GM23338 (cell line): Measurements from ENCODE around the gene PLXND1. TPM values are rescaled to one million over a fixed set of nuclear protein-coding genes. Genes with fewer than 3 reads are reported as not detected.
A peak's percentile ranks its signal among the peaks of the same experiment; 100 is the strongest.

ENCODE experiments used
- ATAC-seq: fragments of 200-7000 bp; cut with Tn5 transposase; 3 replicates; pipeline ENCODE4 v1.9.1; 2020
- DNase-seq: peaks from one replicate; pipeline ENCODE4 v3.0.0-alpha.2; 2015; ENCODE audit warnings: low spot score
- H2AFZ ChIP-seq: fragments of 200-600 bp; sonication (generic); 2 replicates; pipeline ENCODE4 v1.8.0; 2016; ENCODE audit warnings: antibody characterized with exemption, mild to moderate bottlenecking, moderate library complexity
- H3F3A ChIP-seq: fragments of 200-600 bp; sonication (generic); replicated peaks from 2 replicates; pipeline ENCODE4 v1.8.0; 2017; ENCODE audit warnings: antibody characterized with exemption, mixed run types, low read depth
- H3K27ac ChIP-seq: fragments of 200-600 bp; sonication (generic); 2 replicates; pipeline ENCODE4 v1.6.1; 2016; ENCODE audit warnings: low read depth
- H3K27me3 ChIP-seq: fragments of 200-600 bp; sonication (generic); 2 replicates; pipeline ENCODE4 v1.8.0; 2016; ENCODE audit warnings: mild to moderate bottlenecking, mixed run types, moderate library complexity; ENCODE audit not compliant: insufficient read depth
- H3K36me3 ChIP-seq: fragments of 200-600 bp; sonication (generic); 2 replicates; pipeline ENCODE4 v1.8.0; 2016; ENCODE audit warnings: mild to moderate bottlenecking; ENCODE audit not compliant: insufficient read depth
- H3K4me1 ChIP-seq: fragments of 200-600 bp; sonication (generic); 2 replicates; pipeline ENCODE4 v1.8.0; 2016; ENCODE audit warnings: mild to moderate bottlenecking, moderate library complexity; ENCODE audit not compliant: insufficient read depth
- H3K4me2 ChIP-seq: fragments of 200-600 bp; sonication (generic); 2 replicates; pipeline ENCODE4 v1.7.1; 2017; ENCODE audit warnings: mixed run types
- H3K4me3 ChIP-seq: fragments of 200-600 bp; sonication (generic); 2 replicates; pipeline ENCODE4 v1.6.1; 2016; ENCODE audit warnings: mixed run types
- H3K79me2 ChIP-seq: fragments of 200-600 bp; sonication (generic); replicated peaks from 2 replicates; pipeline ENCODE4 v1.8.0; 2017; ENCODE audit warnings: mild to moderate bottlenecking; ENCODE audit not compliant: insufficient read depth
- H3K9me2 ChIP-seq: fragments of 200-600 bp; sonication (generic); 2 replicates; pipeline ENCODE4 v1.8.0; 2017; ENCODE audit not compliant: insufficient read depth
- H4K20me1 ChIP-seq: fragments of 200-600 bp; sonication (generic); replicated peaks from 2 replicates; pipeline ENCODE4 v1.8.0; 2017; ENCODE audit warnings: mild to moderate bottlenecking; ENCODE audit not compliant: insufficient read depth
- H3K27ac Mint-ChIP-seq: 2 replicates; pipeline ENCODE4 v1.8.0; 2020; ENCODE audit warnings: inconsistent platforms, mild to moderate bottlenecking, moderate library complexity, mixed read lengths
- H3K27me3 Mint-ChIP-seq: 3 replicates; pipeline ENCODE4 v1.8.0; 2022; ENCODE audit warnings: low read depth, mild to moderate bottlenecking, moderate library complexity, mixed read lengths, inconsistent platforms; ENCODE audit not compliant: insufficient read depth, poor library complexity
- H3K36me3 Mint-ChIP-seq: 3 replicates; pipeline ENCODE4 v1.8.0; 2021; ENCODE audit warnings: low read depth, mild to moderate bottlenecking, inconsistent platforms, moderate library complexity, mixed read lengths
- H3K4me1 Mint-ChIP-seq: 3 replicates; pipeline ENCODE4 v1.8.0; 2020; ENCODE audit warnings: mild to moderate bottlenecking, inconsistent platforms, mixed read lengths
- H3K4me3 Mint-ChIP-seq: 3 replicates; pipeline ENCODE4 v1.8.0; 2021; ENCODE audit warnings: moderate library complexity, mild to moderate bottlenecking, inconsistent platforms, mixed read lengths
- H3K9me3 Mint-ChIP-seq: 3 replicates; pipeline ENCODE4 v1.8.0; 2020; ENCODE audit warnings: moderate library complexity, mild to moderate bottlenecking, inconsistent platforms, mixed read lengths
- CREB1 ChIP-seq: fragments of 250-450 bp; sonication (Bioruptor Pico); IDR thresholded peaks from 2 replicates; pipeline ENCODE4 v1.5.0; 2020; ENCODE audit warnings: low read depth, mild to moderate bottlenecking, moderate library complexity
- EZH2 ChIP-seq: fragments of 200-600 bp; sonication (generic); IDR thresholded peaks from one replicate; pipeline ENCODE4 v1.8.0; 2017; ENCODE audit warnings: antibody characterized with exemption, mild to moderate bottlenecking, low read depth; ENCODE audit not compliant: unreplicated experiment
- NANOG ChIP-seq: IDR thresholded peaks from 2 replicates; pipeline ENCODE4 v1.6.1; 2016; ENCODE audit warnings: antibody characterized with exemption, borderline replicate concordance
- POLR2AphosphoS5 ChIP-seq: IDR thresholded peaks from 2 replicates; pipeline ENCODE4 v1.6.1; 2016; ENCODE audit warnings: antibody characterized with exemption, low read depth
- ZNF114 ChIP-seq: fragments of 250-450 bp; sonication (Bioruptor Pico); IDR thresholded peaks from 2 replicates; pipeline ENCODE4 v1.5.0; 2020; ENCODE audit warnings: mild to moderate bottlenecking, moderate library complexity
- ZNF331 ChIP-seq: fragments of 250-450 bp; sonication (Bioruptor Pico); IDR thresholded peaks from 2 replicates; pipeline ENCODE4 v1.5.0; 2020; ENCODE audit warnings: low read depth, mild to moderate bottlenecking, moderate library complexity
- polyA plus RNA-seq: library from polyadenylated mRNA; unstranded; fragments of >200 nt; fragmentation: Nextera tagmentation; extraction: Ambion mirVana; gene quantifications from 2 replicates; pipeline ENCODE4 v1.2.1, GENCODE V29; 2016
- total RNA-seq: library from RNA; depleted of rRNA; stranded (reverse); fragments of >200 nt; shearing (Covaris generic); gene quantifications from 2 replicates; pipeline ENCODE4 v1.2.3, GENCODE V29; 2014
- TF ChIP-seq, protein P1 (sequence below): fragments of 250-450 bp; sonication (Bioruptor Pico); IDR thresholded peaks from 2 replicates; pipeline ENCODE4 v1.5.0; 2020; ENCODE audit warnings: mild to moderate bottlenecking, moderate library complexity
- TF ChIP-seq, protein P2 (sequence below), 2 experiments: fragments of 200-600 bp in 1 of 2; sonication (generic) in 1 of 2; conservative IDR thresholded peaks; 2 replicates each; pipeline versions ENCODE4 v1.5.1 to v1.6.1; 2016 to 2017; ENCODE audit warnings: antibody characterized with exemption in 2 of 2, low read depth in 2 of 2, mild to moderate bottlenecking in 2 of 2, moderate library complexity in 1 of 2
- TF ChIP-seq, protein P3 (sequence below): IDR thresholded peaks from one replicate; pipeline ENCODE4 v1.6.1; 2018; ENCODE audit warnings: antibody characterized with exemption; ENCODE audit not compliant: unreplicated experiment

Gene PLXND1
- total and polyA plus RNA-seq, 2 experiments from 2014 or later: 13.3 to 60.4 TPM

DNA sequence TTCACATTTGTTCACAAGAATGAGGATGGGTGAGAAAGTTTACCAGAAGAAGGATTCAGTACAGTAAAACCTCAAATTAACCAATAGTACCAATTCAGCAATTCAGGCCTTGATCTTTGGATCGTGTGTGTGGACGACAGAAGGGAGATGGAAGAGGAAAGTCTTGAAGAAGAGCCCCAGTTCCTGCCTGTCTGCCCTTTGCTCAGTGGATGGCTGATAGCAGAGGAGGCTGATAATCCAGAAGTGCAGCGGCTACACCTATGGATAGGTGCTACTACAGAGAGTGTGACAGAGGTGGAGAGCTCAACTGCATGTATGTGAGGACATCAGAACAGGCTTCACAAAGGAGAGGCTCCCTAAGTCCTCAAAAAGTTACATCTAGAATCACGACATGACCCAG, 29.2 kb upstream of the PLXND1 start:
- peaks cover 7% of the 10 kb centered on the region; the same call in 2 of the 3 replicates for H3K4me1 Mint-ChIP-seq
- H3K9me3 Mint-ChIP-seq: peaks cover 16% of the 10 kb centered on the region; the same call in 2 of the 3 replicates
- H3K36me3 Mint-ChIP-seq: peaks cover 6% of the 10 kb centered on the region; the same call in 2 of the 3 replicates
- H3K27me3 Mint-ChIP-seq: peaks cover 3% of the 10 kb centered on the region
- no peak for ATAC-seq
- Histone ChIP-seq H3K27ac (no peak overlapping the region), H4K20me1 (no peaks in the 10 kb centered on the region), H3K79me2 (no peaks in the 10 kb centered on the region), H3K9me2 (no peaks in the 10 kb centered on the region), H3K4me3 (no peak overlapping the region), H2AFZ (no peak overlapping the region), H3F3A (no peaks in the 10 kb centered on the region), H3K27me3 (no peaks in the 10 kb centered on the region), H3K4me1 (no peaks in the 10 kb centered on the region), H3K36me3 (no peaks in the 10 kb centered on the region), H3K4me2 (no peak overlapping the region)
- TF ChIP-seq, protein P1, sequence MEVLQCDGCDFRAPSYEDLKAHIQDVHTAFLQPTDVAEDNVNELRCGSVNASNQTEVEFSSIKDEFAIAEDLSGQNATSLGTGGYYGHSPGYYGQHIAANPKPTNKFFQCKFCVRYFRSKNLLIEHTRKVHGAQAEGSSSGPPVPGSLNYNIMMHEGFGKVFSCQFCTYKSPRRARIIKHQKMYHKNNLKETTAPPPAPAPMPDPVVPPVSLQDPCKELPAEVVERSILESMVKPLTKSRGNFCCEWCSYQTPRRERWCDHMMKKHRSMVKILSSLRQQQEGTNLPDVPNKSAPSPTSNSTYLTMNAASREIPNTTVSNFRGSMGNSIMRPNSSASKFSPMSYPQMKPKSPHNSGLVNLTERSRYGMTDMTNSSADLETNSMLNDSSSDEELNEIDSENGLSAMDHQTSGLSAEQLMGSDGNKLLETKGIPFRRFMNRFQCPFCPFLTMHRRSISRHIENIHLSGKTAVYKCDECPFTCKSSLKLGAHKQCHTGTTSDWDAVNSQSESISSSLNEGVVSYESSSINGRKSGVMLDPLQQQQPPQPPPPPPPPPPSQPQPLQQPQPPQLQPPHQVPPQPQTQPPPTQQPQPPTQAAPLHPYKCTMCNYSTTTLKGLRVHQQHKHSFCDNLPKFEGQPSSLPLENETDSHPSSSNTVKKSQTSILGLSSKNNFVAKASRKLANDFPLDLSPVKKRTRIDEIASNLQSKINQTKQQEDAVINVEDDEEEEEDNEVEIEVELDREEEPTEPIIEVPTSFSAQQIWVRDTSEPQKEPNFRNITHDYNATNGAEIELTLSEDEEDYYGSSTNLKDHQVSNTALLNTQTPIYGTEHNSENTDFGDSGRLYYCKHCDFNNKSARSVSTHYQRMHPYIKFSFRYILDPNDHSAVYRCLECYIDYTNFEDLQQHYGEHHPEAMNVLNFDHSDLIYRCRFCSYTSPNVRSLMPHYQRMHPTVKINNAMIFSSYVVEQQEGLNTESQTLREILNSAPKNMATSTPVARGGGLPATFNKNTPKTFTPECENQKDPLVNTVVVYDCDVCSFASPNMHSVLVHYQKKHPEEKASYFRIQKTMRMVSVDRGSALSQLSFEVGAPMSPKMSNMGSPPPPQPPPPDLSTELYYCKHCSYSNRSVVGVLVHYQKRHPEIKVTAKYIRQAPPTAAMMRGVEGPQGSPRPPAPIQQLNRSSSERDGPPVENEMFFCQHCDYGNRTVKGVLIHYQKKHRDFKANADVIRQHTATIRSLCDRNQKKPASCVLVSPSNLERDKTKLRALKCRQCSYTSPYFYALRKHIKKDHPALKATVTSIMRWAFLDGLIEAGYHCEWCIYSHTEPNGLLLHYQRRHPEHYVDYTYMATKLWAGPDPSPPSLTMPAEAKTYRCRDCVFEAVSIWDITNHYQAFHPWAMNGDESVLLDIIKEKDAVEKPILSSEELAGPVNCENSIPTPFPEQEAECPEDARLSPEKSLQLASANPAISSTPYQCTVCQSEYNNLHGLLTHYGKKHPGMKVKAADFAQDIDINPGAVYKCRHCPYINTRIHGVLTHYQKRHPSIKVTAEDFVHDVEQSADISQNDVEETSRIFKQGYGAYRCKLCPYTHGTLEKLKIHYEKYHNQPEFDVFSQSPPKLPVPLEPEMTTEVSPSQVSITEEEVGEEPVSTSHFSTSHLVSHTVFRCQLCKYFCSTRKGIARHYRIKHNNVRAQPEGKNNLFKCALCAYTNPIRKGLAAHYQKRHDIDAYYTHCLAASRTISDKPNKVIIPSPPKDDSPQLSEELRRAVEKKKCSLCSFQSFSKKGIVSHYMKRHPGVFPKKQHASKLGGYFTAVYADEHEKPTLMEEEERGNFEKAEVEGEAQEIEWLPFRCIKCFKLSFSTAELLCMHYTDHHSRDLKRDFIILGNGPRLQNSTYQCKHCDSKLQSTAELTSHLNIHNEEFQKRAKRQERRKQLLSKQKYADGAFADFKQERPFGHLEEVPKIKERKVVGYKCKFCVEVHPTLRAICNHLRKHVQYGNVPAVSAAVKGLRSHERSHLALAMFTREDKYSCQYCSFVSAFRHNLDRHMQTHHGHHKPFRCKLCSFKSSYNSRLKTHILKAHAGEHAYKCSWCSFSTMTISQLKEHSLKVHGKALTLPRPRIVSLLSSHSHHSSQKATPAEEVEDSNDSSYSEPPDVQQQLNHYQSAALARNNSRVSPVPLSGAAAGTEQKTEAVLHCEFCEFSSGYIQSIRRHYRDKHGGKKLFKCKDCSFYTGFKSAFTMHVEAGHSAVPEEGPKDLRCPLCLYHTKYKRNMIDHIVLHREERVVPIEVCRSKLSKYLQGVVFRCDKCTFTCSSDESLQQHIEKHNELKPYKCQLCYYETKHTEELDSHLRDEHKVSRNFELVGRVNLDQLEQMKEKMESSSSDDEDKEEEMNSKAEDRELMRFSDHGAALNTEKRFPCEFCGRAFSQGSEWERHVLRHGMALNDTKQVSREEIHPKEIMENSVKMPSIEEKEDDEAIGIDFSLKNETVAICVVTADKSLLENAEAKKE (CRISPR knock-in tag): no peak
- no peak overlapping the region for H3K4me3 Mint-ChIP-seq
- H3K27ac Mint-ChIP-seq: no peak overlapping the region
- no peak for DNase-seq

DNA sequence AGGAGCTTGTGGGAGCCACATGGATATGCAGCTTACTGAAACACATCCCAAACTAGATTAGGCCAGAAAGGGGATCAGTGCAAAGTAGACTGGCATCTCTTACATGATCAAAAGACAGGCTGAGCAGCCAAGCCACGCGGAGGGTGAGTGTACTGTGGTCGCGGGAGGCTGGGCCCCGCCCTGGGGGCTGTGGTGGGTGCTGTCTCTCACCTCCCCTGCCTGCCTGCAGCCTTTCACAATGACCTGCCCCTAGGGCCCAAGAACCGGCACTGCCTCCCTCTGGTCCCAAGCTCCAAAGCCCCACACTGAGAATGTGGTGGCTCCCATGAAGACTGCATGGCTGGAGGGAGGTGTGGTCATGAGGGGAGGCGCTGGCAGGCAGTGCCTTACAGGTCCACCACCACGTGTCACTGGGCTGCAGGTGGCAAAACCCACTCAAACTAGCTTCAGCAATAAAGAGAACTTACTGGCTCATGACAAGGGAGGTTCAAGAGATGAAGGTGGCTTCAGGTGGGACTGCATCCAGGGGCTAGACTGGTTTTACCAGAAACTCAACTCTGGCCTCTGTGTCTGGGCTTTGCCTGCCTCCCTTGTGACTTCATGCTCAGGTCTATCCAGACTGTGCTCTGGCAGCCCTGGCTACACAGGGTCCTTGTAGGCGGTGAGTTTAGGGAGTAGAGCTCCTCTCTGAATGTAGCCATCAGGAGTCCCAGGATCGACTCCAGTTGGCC, 27.4 kb upstream of the PLXND1 start:
- Histone ChIP-seq H4K20me1 (no peaks in the 10 kb centered on the region), H3K27me3 (no peaks in the 10 kb centered on the region), H3K36me3 (no peaks in the 10 kb centered on the region), H3F3A (no peaks in the 10 kb centered on the region), H3K4me3 (no peak overlapping the region), H3K79me2 (no peaks in the 10 kb centered on the region), H3K27ac (no peak overlapping the region), H3K9me2 (no peaks in the 10 kb centered on the region), H3K4me1 (no peaks in the 10 kb centered on the region), H3K4me2 (no peak overlapping the region), H2AFZ (no peak overlapping the region)
- Mint-ChIP-seq H3K27ac (no peak overlapping the region), H3K4me3 (no peak overlapping the region), H3K27me3 (peaks cover 3% of the 10 kb centered on the region), H3K4me1 (peaks cover 7% of the 10 kb centered on the region; the same call in 2 of the 3 replicates), H3K9me3 (peaks cover 16% of the 10 kb centered on the region; the same call in 2 of the 3 replicates), H3K36me3 (peaks cover 6% of the 10 kb centered on the region; the same call in 2 of the 3 replicates)
- ATAC-seq (peak; percentile 48), DNase-seq (peak; percentile 16)
- TF ChIP-seq EZH2: no peak
- no peak for TF ChIP-seq CREB1 (CRISPR knock-in tag)
- TF ChIP-seq, protein P2, sequence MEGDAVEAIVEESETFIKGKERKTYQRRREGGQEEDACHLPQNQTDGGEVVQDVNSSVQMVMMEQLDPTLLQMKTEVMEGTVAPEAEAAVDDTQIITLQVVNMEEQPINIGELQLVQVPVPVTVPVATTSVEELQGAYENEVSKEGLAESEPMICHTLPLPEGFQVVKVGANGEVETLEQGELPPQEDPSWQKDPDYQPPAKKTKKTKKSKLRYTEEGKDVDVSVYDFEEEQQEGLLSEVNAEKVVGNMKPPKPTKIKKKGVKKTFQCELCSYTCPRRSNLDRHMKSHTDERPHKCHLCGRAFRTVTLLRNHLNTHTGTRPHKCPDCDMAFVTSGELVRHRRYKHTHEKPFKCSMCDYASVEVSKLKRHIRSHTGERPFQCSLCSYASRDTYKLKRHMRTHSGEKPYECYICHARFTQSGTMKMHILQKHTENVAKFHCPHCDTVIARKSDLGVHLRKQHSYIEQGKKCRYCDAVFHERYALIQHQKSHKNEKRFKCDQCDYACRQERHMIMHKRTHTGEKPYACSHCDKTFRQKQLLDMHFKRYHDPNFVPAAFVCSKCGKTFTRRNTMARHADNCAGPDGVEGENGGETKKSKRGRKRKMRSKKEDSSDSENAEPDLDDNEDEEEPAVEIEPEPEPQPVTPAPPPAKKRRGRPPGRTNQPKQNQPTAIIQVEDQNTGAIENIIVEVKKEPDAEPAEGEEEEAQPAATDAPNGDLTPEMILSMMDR (conservative IDR thresholded peaks at IDR 0.05; ENCODE audit: low read depth in 2 of 2): no peak
- TF ChIP-seq, protein P3, sequence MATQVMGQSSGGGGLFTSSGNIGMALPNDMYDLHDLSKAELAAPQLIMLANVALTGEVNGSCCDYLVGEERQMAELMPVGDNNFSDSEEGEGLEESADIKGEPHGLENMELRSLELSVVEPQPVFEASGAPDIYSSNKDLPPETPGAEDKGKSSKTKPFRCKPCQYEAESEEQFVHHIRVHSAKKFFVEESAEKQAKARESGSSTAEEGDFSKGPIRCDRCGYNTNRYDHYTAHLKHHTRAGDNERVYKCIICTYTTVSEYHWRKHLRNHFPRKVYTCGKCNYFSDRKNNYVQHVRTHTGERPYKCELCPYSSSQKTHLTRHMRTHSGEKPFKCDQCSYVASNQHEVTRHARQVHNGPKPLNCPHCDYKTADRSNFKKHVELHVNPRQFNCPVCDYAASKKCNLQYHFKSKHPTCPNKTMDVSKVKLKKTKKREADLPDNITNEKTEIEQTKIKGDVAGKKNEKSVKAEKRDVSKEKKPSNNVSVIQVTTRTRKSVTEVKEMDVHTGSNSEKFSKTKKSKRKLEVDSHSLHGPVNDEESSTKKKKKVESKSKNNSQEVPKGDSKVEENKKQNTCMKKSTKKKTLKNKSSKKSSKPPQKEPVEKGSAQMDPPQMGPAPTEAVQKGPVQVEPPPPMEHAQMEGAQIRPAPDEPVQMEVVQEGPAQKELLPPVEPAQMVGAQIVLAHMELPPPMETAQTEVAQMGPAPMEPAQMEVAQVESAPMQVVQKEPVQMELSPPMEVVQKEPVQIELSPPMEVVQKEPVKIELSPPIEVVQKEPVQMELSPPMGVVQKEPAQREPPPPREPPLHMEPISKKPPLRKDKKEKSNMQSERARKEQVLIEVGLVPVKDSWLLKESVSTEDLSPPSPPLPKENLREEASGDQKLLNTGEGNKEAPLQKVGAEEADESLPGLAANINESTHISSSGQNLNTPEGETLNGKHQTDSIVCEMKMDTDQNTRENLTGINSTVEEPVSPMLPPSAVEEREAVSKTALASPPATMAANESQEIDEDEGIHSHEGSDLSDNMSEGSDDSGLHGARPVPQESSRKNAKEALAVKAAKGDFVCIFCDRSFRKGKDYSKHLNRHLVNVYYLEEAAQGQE: no peak
- no peak for TF ChIP-seq NANOG
- no peak for TF ChIP-seq POLR2AphosphoS5
- TF ChIP-seq ZNF331 (CRISPR knock-in tag): no peak
- no peak for TF ChIP-seq ZNF114 (CRISPR knock-in tag)
